ENCODE results near the gene PTPRE.

Gene PTPRE

GRCh38 chr10:127983344-127984100 is 76.6 kb downstream of the PTPRE start:
- Histone ChIP-seq H3K9ac (no peak overlapping the region), H3K4me3 (IDR thresholded peaks at IDR 0.05; ENCODE audit: insufficient read depth, low read depth, low read length) (no peak overlapping the region), H3K79me2 (ENCODE audit: insufficient read depth, low read depth) (no peaks in the 10 kb centered on the region), H3K36me3 (ENCODE audit: insufficient read depth) (no peaks in the 10 kb centered on the region), H3K4me2 (no peak overlapping the region), H3K27me3 (ENCODE audit: insufficient read depth, low read depth) (no peaks in the 10 kb centered on the region), H2AFZ (ENCODE audit: low read depth) (no peak overlapping the region), H3K27ac (no peak overlapping the region), H3K4me1 (ENCODE audit: low read depth, poor library complexity, severe bottlenecking) (no peaks in the 10 kb centered on the region), H4K20me1 (ENCODE audit: insufficient read depth) (no peaks in the 10 kb centered on the region)
- no peak for TF ChIP-seq CTCF (conservative IDR thresholded peaks at IDR 0.05; ENCODE audit: low read depth, low read length)

GRCh38 chr10:127984945-127985344 is 78.0 kb downstream of the PTPRE start:
- Histone ChIP-seq H3K79me2 (ENCODE audit: insufficient read depth, low read depth) (no peaks in the 10 kb centered on the region), H3K4me1 (ENCODE audit: low read depth, poor library complexity, severe bottlenecking) (no peaks in the 10 kb centered on the region), H3K4me2 (no peak overlapping the region), H3K36me3 (ENCODE audit: insufficient read depth) (no peaks in the 10 kb centered on the region), H3K4me3 (IDR thresholded peaks at IDR 0.05; ENCODE audit: insufficient read depth, low read depth, low read length) (no peak overlapping the region), H3K9ac (no peak overlapping the region), H4K20me1 (ENCODE audit: insufficient read depth) (no peaks in the 10 kb centered on the region), H3K27ac (no peak overlapping the region), H3K27me3 (ENCODE audit: insufficient read depth, low read depth) (no peaks in the 10 kb centered on the region), H2AFZ (ENCODE audit: low read depth) (no peak overlapping the region)
- TF ChIP-seq CTCF (conservative IDR thresholded peaks at IDR 0.05; ENCODE audit: low read depth, low read length), result no peak

- H3K4me1 ChIP-seq (ENCODE audit: low read depth, poor library complexity, severe bottlenecking), result no peaks in the 10 kb centered on the region
- no peak overlapping the region for H3K4me3 ChIP-seq (IDR thresholded peaks at IDR 0.05; ENCODE audit: insufficient read depth, low read depth, low read length)
- H3K27me3 ChIP-seq (ENCODE audit: insufficient read depth, low read depth), result no peaks in the 10 kb centered on the region
- no peaks in the 10 kb centered on the region for H3K36me3 ChIP-seq (ENCODE audit: insufficient read depth)
- H3K79me2 ChIP-seq (ENCODE audit: insufficient read depth, low read depth), result no peaks in the 10 kb centered on the region
- no peak overlapping the region for H2AFZ ChIP-seq (ENCODE audit: low read depth)
- no peaks in the 10 kb centered on the region for H4K20me1 ChIP-seq (ENCODE audit: insufficient read depth)
- TF ChIP-seq CTCF (conservative IDR thresholded peaks at IDR 0.05; ENCODE audit: low read depth, low read length), result no peak
- H3K4me2 ChIP-seq, result no peak overlapping the region
- H3K9ac ChIP-seq, result no peak overlapping the region
- no peak overlapping the region for H3K27ac ChIP-seq
Observed at GRCh38 chr10:127986531-127987466, 79.9 kb downstream of the PTPRE start.

GRCh38 chr10:127987467-127988380 is 80.8 kb downstream of the PTPRE start:
- Histone ChIP-seq H2AFZ (ENCODE audit: low read depth) (no peak overlapping the region), H3K79me2 (ENCODE audit: insufficient read depth, low read depth) (no peaks in the 10 kb centered on the region), H3K36me3 (ENCODE audit: insufficient read depth) (no peaks in the 10 kb centered on the region), H3K4me2 (no peak overlapping the region), H3K27ac (no peak overlapping the region), H3K9ac (no peak overlapping the region), H3K4me1 (ENCODE audit: low read depth, poor library complexity, severe bottlenecking) (no peaks in the 10 kb centered on the region), H3K27me3 (ENCODE audit: insufficient read depth, low read depth) (no peaks in the 10 kb centered on the region), H4K20me1 (ENCODE audit: insufficient read depth) (no peaks in the 10 kb centered on the region), H3K4me3 (IDR thresholded peaks at IDR 0.05; ENCODE audit: insufficient read depth, low read depth, low read length) (no peak overlapping the region)
- no peak for TF ChIP-seq CTCF (conservative IDR thresholded peaks at IDR 0.05; ENCODE audit: low read depth, low read length)

Data from KMS-11 (cell line).